DMS153 treated with DMSO at 0.1 percent for 48 hours (cell line): ENCODE measurements around the gene IRF4.

Experiments used
- DNase-seq: peaks from one replicate; lab custom pipeline; 2025; ENCODE audit not compliant: unreplicated experiment; lab: John Stamatoyannopoulos, UW

IRF4 gene

DNA sequence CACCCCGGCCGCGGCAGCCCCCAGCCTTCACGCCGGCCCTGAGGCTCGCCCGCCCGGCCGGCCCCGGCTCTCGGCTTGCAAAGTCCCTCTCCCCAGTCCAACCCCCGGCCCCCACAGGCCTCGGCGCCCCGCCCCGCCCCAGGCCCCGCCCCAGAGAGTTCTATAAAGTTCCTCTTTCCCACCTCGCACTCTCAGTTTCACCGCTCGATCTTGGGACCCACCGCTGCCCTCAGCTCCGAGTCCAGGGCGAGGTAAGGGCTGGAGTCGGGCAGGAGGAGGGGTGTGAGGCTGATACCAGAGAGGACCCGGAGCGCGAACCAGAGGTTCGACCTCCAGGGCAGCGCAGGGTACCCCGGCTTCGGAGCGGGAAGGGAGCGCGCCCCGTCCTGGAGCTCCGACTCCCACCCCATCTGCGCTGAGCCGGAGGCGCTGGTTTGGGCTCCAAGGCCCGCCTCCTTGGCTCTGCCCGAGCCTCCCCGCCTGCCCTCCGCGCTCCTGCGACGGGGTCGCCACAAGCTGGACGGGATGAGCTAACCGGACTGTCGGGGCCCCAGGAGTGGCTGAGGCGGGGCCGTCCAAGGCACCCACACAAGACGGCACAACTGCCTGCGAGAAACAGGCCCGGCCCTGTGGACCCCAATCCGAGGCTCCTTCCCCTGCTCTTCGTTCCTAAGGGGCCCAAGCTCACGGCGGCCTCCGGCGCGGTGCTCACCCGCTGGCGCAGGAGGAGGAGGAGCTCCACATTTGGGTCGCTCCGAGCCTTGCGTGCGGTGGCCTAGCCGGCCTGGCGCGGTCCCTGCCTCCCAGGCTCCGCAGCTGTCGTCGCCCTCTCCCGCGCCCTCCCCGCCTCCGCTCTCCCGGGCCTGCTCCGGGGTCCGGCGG, at the start of gene IRF4:
IRF4 (plus strand) TSS at position 194 of the 882 bp plus-strand sequence. CDS start 1,401 bp downstream, outside the sequence.
- no peak for DNase-seq

DNA sequence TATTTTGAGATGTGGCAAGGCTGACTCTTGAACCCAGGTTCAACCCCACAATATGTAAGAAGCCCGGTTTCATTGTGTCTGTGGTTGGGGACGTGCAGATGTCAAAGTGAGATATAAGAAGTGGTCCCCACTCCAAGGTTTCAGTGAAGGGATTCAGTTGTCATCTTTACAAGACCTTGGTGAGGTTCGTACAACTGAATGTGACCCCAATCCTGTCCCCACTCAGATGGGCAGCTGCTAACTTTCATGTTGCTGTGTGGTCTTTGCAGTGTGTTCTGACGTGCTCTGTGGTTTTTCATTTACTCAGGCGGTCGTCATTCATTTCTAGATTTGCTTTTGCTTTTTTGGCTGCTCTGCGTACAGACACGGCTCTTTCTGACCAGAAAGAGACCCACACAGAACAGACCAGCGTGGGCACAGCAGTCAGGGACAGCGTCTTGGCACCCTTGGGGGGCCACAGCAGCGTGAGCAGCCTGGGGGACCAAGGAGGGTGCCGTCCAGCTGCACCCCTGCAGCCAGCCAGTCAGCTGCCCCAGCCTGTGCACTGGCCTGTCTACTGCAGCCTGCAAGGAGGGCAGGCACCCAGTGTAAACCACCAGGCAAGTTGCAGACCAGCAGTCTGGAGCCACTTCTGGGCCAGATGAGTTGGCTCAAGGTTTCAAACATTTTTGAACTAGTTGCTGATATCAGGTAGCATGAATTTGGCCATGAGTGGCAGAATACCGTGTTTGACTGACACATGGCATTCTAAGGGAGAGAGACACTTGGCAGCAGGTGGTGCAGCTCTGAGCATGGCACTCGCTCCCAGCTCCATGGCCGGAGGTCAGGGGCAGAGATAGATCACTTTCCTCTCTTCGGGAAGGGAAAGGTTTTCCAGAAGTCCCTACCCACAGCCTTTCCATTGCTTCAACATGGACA, 49.4 kb upstream of the IRF4 start:
- no peak for DNase-seq

DNA sequence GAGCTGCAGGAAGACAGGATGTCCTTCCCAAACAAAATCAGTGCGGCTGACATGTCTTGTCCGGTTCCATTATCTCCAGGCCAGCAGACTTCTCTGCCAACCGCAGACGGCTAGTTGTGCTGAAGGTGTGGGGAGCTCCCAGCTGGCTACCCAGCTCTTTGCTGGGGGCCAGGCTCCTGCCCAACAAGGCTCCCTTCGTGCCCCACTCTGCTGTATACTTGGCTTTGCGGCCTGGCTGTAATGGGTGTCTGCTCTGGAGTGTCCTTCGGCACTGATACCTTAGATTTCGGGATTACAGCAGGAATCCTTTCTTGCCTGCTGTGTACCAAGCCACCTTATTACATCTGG, 48.7 kb upstream of the IRF4 start:
- no peak for DNase-seq

DNA sequence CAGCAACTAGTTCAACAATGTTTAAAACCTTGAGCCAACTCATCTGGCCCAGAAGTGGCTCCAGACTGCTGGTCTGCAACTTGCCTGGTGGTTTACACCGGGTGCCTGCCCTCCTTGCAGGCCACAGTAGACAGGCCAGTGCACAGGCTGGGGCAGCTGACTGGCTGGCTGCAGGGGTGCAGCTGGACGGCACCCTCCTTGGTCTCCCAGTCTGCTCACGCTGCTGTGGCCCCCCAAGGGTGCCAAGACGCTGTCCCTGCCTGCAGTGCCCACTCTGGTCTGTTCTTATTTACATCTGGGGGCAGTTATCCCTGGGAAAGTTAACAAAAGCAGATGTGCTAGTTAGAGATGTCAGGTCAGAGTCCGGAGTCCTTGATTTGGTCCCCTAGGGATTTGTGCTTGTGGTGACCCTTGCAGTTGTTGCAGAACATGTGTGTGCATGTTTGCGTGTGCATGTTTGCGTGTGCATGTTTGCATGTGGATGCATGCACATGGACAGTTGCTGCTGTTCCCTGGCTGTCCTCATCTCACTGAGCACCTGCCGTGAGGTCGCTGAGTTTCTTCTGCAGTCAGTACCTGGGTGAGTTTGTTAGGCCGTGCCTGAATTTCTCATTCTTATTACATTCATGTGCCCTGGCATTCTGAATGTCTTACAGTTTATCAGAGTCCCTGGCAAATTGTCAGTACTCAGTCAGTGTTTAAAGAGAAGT, 48.2 kb upstream of the IRF4 start:
- no peak for DNase-seq

DNA sequence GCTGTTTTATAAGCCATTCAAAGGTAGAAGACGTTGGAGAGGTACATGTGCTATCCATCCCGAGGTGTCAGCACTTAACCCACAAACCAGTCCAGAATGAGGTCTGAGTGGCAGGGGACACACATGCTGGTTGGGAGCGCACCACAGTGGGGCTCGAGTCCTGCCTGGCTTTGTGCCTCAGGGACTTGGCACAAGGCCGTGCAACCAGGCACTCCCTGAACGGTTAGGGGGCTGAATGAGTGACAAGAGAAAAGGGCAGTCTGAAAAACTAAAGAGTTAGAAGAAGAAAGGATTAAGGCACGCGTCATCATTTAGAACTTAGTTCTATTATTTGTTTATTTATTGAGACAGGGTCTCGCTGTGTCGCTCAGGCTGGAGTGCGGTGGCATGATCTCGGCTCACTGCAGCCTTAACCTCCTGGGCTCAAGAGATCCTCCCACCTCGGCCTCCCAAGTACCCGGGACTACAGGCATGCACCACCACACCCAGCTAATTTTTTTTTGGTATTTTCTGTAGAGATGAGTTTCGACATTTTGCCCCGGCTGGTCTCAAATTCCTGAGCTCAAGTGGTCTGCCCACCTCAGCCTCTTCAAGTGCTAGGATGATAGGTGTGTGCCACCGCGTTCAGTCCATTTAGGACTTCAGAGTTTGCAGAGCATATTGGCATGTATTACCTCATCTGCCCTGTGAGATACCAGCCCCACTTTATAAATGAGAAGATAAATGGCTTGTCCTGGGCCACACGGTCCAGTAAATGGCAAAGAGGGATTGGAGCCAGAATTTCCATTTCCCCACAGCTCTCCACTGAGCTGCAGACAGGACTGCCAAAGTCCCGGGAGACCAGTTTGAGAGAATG, 47.4 kb upstream of the IRF4 start:
- no peak for DNase-seq

DNA sequence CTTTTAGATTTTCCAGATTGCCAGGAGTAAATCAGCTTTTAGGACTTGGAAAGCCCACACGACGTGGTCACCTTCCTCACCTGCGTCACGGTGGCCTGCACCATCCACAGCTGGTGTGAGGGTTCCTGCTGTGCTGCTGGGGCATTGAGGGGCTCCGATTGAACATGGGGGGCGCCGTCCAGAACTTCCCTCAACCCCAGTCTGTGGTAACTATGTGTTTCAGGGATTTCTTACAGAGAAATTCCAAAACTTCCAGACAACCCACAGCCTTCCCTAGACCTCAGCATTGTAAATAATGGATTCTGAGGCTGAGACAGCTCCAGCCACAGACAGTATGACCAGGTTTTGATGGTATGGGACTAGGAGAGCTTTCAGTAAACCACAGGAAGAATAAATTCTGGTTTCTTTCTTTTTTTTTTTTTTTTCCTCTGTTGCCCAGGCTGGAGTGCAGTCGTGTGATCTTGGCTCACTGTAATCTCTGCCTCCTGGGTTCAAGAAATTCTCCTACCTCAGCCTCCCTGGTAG, 46.7 kb upstream of the IRF4 start:
- DNase-seq, result no peak

DNA sequence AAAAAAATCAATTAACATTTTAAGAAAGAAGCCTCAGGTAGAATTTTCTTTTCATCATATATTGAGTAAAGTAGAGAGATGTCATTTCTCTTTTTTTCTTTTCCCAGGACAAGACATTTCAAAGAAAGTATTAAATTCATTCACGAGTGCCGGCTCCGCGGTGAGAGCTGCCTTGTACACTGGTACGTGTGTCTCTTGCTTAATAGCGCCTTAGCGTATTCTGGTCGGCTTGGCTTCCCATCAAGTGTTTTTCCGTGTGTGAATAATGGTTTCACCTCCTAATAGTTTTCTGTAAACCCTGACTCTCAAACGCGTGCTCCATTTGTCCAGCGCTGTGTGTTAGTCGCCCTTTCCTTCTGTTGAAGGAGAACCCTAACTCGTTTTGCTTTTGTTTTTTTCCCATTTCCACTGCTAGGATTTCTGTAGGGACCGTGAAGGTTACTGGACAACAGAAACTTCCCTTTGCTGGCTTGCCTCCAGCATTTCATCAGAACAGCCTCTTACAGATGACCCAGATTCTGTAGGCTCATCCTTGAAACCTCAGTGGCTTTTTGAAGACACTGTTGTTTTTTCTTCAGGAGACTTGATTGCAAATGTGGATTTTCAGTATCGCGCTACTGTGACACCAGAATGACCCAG, 45.7 kb upstream of the IRF4 start:
- no peak for DNase-seq

DNA sequence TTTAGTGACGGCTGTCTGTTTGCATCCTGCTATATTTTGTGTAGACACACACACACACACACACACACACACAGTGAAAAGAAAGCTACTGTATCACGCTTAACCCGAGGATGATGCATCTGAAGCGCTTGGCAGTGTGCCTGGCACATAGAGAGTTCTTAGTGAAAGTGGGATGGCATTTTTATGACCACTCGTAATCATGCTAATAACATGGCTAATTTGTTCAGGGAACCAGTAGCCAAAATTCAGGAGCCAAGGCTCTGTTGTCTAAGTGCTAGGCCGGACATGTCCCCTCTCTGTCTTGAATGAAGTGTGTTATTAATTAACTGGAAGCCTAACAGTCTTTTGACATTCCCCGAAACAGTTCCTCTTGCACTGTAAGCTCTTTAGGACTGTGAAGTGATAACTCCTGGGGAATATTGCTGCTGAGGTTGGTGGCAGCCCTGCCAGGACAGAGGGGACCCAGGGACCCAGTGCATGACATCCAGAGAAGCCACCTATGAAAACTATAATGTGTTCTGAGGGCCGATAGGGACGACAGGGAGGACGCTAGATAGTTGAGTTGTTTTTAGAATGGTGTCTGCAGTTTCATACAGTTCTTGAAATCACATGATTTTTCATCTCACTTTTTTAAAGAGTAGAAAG, 45.0 kb upstream of the IRF4 start:
- no peak for DNase-seq

DNA sequence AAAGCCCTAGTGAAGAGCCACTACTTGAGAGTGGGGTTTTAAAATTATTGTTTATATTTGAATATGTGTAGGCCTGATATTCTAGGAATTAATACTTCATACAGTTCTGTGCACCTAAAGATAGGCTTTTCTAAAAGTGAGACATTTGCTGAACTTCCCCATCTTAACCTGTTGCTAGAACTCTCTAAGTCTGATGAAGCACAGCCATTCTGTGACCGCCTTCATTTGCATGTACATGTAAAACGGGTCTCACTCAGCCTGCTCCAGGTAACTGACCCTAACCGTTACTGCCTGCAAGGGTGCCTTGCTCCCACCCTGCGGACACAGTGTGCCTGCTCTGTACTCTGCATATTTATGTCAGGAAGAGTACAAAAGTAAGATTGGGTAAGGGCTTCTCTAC, 44.3 kb upstream of the IRF4 start:
- no peak for DNase-seq

DNA sequence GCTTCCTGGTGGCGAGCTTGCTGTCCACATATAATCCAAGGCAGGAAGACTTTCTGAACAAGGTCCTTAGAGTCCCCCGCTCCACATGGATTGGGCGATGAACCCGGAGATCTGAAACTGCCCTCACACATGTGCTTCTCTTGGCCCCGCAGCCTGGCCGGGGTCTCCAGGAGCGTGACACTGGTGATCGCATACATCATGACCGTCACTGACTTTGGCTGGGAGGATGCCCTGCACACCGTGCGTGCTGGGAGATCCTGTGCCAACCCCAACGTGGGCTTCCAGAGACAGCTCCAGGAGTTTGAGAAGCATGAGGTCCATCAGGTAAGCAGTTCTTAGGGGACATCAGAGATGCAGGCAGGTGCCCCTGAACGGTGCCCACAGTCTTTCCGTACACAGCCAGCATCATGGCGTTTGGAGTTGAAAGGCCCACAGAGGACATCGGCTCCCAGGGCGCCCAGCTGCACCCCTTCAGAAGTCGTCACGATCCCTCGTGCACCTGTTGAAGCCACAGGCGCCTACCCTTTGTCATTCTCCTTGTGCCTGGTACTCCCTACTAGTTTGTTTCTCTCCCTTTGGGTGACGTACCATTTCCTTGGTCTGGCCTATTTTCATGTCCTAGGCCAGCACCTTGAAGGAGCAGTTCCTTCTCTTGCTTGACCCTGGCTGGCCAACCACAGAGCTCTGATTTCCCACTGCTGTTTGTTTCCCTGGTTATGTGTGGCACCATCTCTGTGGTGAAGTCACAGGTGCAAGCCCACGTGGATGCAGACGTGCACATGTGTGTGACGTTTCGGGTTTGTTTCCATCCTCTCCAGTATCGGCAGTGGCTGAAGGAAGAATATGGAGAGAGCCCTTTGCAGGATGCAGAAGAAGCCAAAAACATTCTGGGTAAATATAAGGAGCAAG, 43.3 kb upstream of the IRF4 start:
- DNase-seq, result no peak

DNA sequence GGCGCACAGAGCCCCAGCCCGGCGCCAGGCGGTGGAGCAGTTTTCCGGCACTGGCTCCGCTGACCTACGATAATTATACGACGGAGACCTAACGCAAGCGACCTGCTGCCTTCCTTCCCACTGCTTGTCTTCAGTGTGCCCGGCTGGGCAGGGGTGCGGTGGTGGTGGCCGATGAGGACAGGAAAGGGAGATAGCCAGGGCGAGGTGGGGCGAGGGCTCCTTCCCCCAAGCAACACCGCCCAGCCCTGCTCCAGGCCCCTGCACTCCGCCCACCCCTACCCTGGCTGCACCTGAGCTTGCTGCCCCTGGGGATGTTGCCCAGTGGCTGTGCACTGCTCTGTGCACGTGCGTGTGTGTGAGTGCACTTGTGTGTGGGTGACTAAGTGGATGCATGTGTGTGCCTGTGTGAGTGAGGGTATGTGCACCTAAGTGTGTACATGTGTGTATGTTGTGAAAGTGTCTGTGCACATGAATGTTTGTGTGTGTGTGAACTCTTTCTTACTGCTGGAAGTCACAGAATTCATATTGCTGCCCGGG, 42.6 kb upstream of the IRF4 start:
- DNase-seq, result no peak

DNA sequence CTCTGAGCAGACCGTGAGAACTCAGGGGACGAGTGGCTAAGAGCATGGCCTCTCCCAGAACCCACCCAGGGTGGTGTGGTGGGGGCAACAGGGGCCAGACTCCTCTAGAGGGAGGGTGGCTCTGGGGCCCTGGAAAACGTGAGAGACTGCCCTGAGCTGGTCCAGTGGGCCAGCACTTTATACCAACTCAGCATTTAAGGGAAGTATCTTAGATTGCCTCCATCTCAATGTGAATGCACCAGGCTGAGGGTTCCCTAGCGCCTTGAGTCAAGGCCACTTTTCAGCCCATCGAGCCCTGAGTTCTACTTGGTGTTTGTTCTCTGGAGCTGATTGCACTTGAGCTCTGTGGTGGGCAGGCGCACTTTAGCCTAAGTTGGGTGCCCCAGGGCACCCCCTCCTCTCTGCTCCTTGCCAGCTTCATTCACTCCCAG, 42.0 kb upstream of the IRF4 start:
- no peak for DNase-seq

DNA sequence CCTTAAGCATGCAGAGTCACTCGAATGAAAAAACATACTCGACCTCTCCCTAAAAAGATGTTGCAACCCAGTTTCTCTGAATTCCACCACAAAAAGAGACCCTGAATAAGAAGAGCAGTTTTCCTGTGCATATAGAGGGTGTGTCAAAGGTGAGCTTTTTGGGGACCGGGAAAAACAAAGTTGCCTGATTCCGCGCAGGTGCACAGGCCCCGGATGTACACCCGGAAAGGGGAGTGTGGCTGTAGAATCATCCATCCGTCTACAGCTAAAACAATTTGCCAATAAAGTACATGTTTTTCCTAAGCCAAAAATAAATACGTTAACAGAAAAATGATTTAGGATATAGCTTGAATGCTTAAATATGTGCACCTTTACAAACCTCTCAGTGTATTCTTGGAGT, 41.2 kb upstream of the IRF4 start:
- DNase-seq, result no peak

DNA sequence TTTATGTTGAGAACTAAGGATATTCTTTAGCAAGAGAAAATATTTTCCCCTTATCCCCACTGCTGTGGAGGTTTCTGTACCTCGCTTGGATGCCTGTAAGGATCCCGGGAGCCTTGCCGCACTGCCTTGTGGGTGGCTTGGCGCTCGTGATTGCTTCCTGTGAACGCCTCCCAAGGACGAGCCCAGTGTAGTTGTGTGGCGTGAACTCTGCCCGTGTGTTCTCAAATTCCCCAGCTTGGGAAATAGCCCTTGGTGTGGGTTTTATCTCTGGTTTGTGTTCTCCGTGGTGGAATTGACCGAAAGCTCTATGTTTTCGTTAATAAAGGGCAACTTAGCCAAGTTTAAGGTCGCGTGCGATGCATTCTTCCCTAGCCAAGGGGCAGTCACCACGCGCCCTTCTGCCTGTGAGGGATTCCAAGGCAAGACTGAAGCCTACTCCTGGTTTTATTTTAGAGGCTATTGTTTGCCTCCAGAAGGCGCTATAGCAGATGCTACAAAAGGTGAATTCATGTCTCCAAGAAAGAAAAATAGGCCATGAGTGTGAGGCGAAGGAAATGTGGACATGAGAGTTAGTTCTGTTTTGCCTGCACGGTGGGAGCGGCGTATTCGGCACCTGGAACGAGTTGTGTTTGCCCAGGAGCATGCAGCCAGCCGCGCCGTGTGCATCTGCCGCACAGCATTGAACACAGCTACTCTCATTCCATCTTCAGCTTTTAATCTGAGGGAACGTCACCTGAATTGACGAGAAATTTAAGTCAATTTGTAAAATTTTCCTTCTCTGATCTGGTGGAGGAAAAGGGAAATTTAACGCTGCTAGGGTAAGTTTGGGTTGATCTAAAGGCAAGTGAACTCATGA, 40.3 kb upstream of the IRF4 start:
- DNase-seq, result no peak

DNA sequence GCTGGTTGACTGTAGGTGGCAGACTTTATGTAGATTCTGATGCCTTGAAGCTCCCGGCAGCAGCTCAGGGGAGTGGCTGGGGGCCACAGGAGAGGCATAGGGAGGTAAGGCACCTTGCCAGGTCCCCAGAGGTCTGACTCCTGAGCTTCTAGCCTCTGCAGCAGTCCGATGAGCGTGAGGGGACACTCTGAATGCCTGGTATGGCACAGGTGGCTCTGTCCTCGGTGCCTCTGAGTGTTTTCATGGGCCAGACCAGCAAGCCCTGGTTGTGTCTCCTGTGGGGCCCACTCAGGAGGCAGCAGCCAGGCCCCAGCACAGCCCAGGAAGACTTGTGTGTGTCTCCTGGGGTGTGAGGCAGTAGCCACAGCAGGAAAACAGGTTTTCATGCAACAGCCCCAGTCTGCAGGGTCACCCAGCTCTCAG, 39.7 kb upstream of the IRF4 start:
- no peak for DNase-seq

DNA sequence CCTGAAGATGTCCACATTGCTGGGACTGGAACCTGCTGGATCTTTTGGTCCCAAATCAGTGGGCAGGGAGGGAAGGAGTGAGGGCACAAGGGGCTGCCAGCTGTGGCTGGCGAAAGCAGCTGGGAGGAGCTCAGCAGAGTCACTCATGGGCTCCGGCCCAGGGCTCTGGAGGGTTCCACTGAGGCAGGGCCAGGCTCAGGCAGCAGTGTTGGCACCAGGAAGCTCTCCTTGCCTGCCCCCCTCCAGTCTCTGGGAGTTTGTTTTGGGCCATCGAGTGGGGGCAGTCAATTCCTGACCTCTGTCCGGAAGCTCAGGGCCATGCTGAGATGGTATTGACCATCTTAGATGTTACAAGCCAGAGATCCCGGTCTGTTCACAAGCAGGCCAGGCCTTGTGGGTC, 39.1 kb upstream of the IRF4 start:
- DNase-seq, result no peak

DNA sequence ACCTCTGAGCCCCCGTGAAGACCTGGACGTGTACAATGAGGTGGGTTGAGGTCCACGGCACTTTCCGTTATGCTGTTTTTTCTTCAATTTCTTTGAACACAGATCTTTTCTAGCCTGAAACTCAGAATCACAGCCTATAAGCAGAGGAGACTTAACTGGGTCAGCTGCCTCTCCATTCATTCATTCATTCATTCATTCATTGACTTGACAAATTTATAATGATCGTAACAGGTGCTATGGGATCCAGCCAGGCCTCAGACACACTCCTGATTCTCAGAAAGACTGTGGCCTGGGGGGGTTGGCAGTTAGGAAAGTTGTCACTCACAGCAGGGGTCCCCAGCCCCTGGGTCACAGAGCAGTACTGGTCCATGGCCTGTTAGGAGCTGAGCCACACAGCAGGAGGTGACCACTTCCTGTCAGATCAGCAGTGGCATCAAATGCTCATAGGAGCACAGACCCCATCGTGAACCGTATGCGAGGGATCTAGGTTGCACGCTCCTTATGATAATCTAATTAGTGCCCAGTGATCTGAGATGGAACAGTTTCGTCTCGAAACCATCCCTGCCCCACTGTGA, 38.6 kb upstream of the IRF4 start:
- no peak for DNase-seq
